Coronary artery (tissue), 2 donors: ENCODE measurements around the gene ITGA2B.

Experiments used
- DNase-seq: peaks from one replicate; pipeline ENCODE4 v3.0.0-alpha.2; 2017; ENCODE audit warnings: low spot score
- H3K27ac ChIP-seq, 2 donors: fragments of 200-600 bp; sonication (generic); one replicate each; pipeline ENCODE4 v1.5.1; 2016 to 2019
- H3K4me3 ChIP-seq: fragments of 200-600 bp; sonication (generic); 2 replicates; pipeline ENCODE4 v1.5.1; 2016; ENCODE audit warnings: mild to moderate bottlenecking, moderate library complexity
- TF ChIP-seq, protein P1 (sequence below): fragments of 200-600 bp; sonication (generic); IDR thresholded peaks from one replicate; pipeline ENCODE4 v1.5.1; 2019; ENCODE audit warnings: antibody characterized with exemption

ITGA2B gene

GRCh38 chr17:44382917-44383316 is 6.5 kb downstream of the ITGA2B start:
- no peak overlapping the region for H3K4me3 ChIP-seq
- no peak overlapping the region for H3K27ac ChIP-seq
- TF ChIP-seq, protein P1, sequence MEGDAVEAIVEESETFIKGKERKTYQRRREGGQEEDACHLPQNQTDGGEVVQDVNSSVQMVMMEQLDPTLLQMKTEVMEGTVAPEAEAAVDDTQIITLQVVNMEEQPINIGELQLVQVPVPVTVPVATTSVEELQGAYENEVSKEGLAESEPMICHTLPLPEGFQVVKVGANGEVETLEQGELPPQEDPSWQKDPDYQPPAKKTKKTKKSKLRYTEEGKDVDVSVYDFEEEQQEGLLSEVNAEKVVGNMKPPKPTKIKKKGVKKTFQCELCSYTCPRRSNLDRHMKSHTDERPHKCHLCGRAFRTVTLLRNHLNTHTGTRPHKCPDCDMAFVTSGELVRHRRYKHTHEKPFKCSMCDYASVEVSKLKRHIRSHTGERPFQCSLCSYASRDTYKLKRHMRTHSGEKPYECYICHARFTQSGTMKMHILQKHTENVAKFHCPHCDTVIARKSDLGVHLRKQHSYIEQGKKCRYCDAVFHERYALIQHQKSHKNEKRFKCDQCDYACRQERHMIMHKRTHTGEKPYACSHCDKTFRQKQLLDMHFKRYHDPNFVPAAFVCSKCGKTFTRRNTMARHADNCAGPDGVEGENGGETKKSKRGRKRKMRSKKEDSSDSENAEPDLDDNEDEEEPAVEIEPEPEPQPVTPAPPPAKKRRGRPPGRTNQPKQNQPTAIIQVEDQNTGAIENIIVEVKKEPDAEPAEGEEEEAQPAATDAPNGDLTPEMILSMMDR: no peak
- no peak for DNase-seq

DNA sequence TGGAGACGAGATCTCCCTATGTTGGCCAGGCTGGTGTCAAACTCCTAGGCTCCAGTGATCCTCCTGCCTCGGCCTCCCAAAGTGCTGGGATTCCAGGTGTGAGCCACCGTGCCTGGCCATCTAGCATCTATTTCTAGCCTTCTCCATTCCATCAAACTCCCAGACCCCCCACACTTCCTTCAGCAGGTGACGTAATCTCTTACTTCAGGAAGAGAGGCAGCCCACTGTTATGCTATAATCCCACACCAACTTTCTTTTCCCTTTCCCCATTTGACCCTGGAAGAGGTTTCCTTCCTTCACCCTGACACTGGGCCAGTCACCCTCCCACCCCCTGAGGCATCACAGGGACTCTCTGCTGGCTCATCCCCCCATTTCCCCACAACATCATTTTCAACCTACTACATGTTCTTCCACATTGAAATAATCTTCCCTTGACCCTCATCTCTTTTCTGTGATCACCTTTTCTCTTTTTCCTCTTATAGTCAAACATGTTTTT is 7.6 kb downstream of the ITGA2B start:
- H3K27ac ChIP-seq: no peak overlapping the region
- TF ChIP-seq, protein P1: no peak
- DNase-seq: no peak
- H3K4me3 ChIP-seq: no peak overlapping the region

DNA sequence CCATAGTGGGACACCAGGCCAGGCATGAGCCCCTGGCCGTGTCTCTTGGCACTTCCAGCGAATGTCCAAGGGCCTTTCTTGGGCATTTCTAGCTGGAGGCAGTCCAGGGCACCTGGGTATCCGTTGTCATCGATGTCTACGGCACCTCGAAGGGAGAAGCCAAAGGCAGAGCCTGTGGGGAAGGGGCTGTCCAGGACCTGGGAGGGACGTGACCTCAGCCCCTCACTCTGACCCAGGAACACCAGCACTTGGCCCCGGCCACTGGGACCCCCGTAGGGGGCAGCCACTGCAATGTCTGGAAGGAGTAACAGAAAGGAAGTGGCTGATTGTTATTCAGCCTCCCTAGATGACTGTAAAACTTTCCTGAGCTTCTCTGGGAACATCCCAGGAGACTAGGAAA is 8.7 kb downstream of the ITGA2B start:
- TF ChIP-seq, protein P1: no peak
- H3K27ac ChIP-seq: no peak overlapping the region
- no peak for DNase-seq
- no peak overlapping the region for H3K4me3 ChIP-seq

DNA sequence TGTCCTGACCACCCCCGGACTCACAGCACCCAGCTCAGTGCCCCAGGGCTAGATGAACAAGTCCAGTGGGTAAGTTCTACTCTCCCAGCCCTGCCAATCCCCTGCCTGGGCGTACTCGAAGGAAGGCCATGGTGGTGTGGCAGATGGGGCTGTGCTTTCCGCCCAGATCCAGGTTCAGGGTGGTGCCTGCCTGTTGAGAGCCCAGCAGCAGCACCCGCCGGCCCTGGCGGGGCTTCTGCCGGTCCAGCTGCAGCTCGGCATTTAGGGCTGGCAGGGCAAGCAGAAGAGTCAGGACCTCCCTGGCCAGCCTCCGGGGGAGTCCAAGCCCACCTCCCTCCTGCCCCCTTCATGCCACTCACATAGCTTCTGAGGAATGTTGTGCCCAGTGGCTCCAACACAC is 9.6 kb downstream of the ITGA2B start:
- Histone ChIP-seq H3K27ac (no peak overlapping the region), H3K4me3 (no peak overlapping the region)
- no peak for DNase-seq
- TF ChIP-seq, protein P1: no peak

DNA sequence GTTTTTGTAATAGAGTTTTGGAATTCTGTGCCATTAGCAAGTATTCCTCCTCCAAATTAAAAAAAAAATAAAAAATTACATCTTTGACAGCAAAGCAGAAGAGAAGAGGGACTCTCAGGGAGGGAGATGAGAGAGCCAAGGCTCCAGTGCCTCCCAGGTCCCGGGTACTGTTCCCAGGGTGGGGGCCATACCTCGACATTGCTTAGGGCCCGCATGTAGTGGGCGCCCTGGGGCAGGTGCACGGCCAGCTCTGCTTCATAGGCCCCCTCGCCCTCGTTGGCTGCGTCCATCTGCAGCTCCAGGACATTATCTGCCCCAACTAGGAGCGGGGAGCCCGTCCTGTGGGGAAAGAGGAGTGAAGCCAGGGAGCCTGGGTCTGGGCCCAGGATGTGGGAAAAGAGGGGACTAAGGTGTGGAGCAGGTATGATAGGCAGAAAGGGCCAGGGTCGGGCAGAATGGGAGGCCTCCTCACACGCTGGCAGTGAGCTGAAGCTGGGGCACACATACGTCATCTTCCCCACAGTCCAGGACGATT is 11.2 kb downstream of the ITGA2B start:
- no peak overlapping the region for H3K27ac ChIP-seq
- DNase-seq: no peak
- H3K4me3 ChIP-seq: no peak overlapping the region
- TF ChIP-seq, protein P1: no peak

DNA sequence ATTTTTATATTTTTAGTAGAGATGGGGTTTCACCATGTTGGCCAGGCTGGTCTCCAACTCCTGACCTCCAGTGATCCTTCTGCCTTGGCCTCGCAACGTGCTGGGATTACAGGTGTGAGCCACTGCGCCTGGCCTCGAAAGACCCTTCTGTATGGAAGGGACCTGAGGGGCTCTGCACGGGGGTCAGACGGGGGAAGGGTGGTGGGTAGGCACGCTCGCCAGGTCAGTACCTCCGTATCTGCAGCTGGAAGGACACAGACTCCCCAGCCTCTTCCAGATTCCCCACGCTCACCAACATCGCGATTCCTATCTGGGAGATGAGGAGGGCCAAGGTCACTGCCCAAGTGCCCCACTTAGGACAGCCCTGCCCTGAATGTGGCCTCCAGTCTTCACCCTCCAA is 12.7 kb downstream of the ITGA2B start:
- H3K27ac ChIP-seq: no peak overlapping the region
- TF ChIP-seq, protein P1: no peak
- H3K4me3 ChIP-seq: no peak overlapping the region
- DNase-seq: no peak

DNA sequence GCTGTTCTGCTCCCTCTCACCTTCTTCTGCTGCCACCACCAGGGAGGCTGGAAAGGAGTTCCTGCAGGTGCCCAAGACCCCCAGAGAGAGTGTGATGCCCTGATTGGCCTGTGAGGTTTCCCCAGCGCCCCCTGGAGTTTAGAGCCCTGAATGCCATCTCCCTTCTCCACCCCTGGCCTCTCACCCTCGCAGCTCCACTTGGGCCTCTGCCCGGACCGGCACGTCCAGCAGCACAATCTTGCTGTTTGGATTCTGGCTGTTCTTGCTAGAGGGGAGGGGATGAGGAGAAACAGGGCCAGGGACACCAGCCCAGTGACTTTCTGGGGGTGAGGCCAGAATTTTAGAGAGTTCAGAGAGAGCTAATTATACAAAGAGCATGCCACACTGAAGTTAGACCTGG is 13.3 kb downstream of the ITGA2B start:
- H3K4me3 ChIP-seq: no peak overlapping the region
- TF ChIP-seq, protein P1: no peak
- H3K27ac ChIP-seq: no peak overlapping the region
- DNase-seq: no peak
